HFFc6 (cell line): ENCODE measurements around the gene PLA2R1. TPM values are rescaled to one million over a fixed set of nuclear protein-coding genes. Genes with fewer than 3 reads are reported as not detected.

ENCODE experiments used
- DNase-seq: peaks from one replicate; pipeline ENCODE4 v3.0.0-alpha.2; 2018
- H3K27ac Mint-ChIP-seq: 2 replicates; pipeline ENCODE4 v1.8.0; 2020; ENCODE audit warnings: mild to moderate bottlenecking, mixed read lengths
- H3K27me3 Mint-ChIP-seq: 2 replicates; pipeline ENCODE4 v1.8.0; 2021; ENCODE audit warnings: mild to moderate bottlenecking, moderate library complexity, mixed read lengths; ENCODE audit not compliant: insufficient read depth
- H3K36me3 Mint-ChIP-seq: 2 replicates; pipeline ENCODE4 v1.8.0; 2021; ENCODE audit warnings: low read depth, mixed read lengths
- H3K4me1 Mint-ChIP-seq: 2 replicates; pipeline ENCODE4 v1.8.0; 2020; ENCODE audit warnings: low read depth, mixed read lengths
- H3K4me3 Mint-ChIP-seq: 2 replicates; pipeline ENCODE4 v1.8.0; 2020; ENCODE audit warnings: mild to moderate bottlenecking, moderate library complexity, mixed read lengths
- H3K9me3 Mint-ChIP-seq: 2 replicates; pipeline ENCODE4 v1.8.0; 2020; ENCODE audit warnings: mild to moderate bottlenecking, mixed read lengths
- CTCF ChIP-seq: fragments of 200-600 bp; sonication (generic); IDR thresholded peaks from 2 replicates; pipeline ENCODE4 v1.5.0; 2021; ENCODE audit warnings: antibody characterized with exemption, mild to moderate bottlenecking
- total RNA-seq, 6 experiments: library from RNA; stranded (reverse); fragmentation: NEBNext Ultra II Directional; extraction: Animal tissue kit (Norgen Biotek cat#: 25700); gene quantifications; 2 replicates in 1 of 6; 3 replicates in 5 of 6; pipeline ENCODE4 v1.2.3, GENCODE V29; 2021

PLA2R1 gene
- total RNA-seq, 6 experiments from 2014 or later, result 3.2 to 6.3 (median 3.3) TPM

- TF ChIP-seq CTCF, result no peak
- no peak overlapping the region for H3K27ac Mint-ChIP-seq
Observed at GRCh38 chr2:159984034-159984433, 78.4 kb downstream of the PLA2R1 start.

GRCh38 chr2:159982842-159983785 lies 79.3 kb downstream of the PLA2R1 start:
- Mint-ChIP-seq H3K27me3 (no peaks in the 10 kb centered on the region; the same call in 1 of the 2 replicates), H3K9me3 (no peaks in the 10 kb centered on the region), H3K36me3 (no peaks in the 10 kb centered on the region; the same call in 1 of the 2 replicates), H3K27ac (peak overlapping the region; percentile 14; the same call in 1 of the 2 replicates), H3K4me1 (peaks cover 17% of the 10 kb centered on the region), H3K4me3 (no peak overlapping the region)
- TF ChIP-seq CTCF, result no peak
- DNase-seq, result no peak

More at GRCh38 chr2:159984034-159984433, 78.4 kb downstream of the PLA2R1 start:
- no peaks in the 10 kb centered on the region; the same call in 1 of the 2 replicates for H3K36me3 Mint-ChIP-seq
- no peaks in the 10 kb centered on the region for H3K9me3 Mint-ChIP-seq
- DNase-seq, result no peak
- H3K4me1 Mint-ChIP-seq, result peaks cover 17% of the 10 kb centered on the region
- no peak overlapping the region for H3K4me3 Mint-ChIP-seq
- H3K27me3 Mint-ChIP-seq, result peaks cover 3% of the 10 kb centered on the region; the same call in 1 of the 2 replicates

GRCh38 chr2:159982270-159982669 lies 80.1 kb downstream of the PLA2R1 start:
- Mint-ChIP-seq H3K4me1 (peaks cover 17% of the 10 kb centered on the region), H3K9me3 (no peaks in the 10 kb centered on the region), H3K4me3 (no peak overlapping the region), H3K27ac (peak overlapping the region; percentile 14; the same call in 1 of the 2 replicates), H3K36me3 (no peaks in the 10 kb centered on the region; the same call in 1 of the 2 replicates), H3K27me3 (no peaks in the 10 kb centered on the region; the same call in 1 of the 2 replicates)
- TF ChIP-seq CTCF, result no peak
- DNase-seq, result peak; percentile 70

GRCh38 chr2:159976527-159977160 lies 85.8 kb downstream of the PLA2R1 start:
- Mint-ChIP-seq H3K27me3 (no peaks in the 10 kb centered on the region), H3K36me3 (no peaks in the 10 kb centered on the region; the same call in 1 of the 2 replicates), H3K9me3 (no peaks in the 10 kb centered on the region), H3K4me1 (peaks cover under 1% of the 10 kb centered on the region; the same call in 1 of the 2 replicates), H3K4me3 (no peak overlapping the region), H3K27ac (no peak overlapping the region)
- TF ChIP-seq CTCF, result no peak
- DNase-seq, result no peak

GRCh38 chr2:159973325-159973724 lies 89.1 kb downstream of the PLA2R1 start:
- no peaks in the 10 kb centered on the region for H3K9me3 Mint-ChIP-seq
- no peak for TF ChIP-seq CTCF
- no peaks in the 10 kb centered on the region for H3K4me1 Mint-ChIP-seq
- H3K4me3 Mint-ChIP-seq, result no peak overlapping the region
- H3K27ac Mint-ChIP-seq, result no peak overlapping the region
- no peaks in the 10 kb centered on the region; the same call in 1 of the 2 replicates for H3K36me3 Mint-ChIP-seq
- H3K27me3 Mint-ChIP-seq, result no peaks in the 10 kb centered on the region
- no peak for DNase-seq
